ENCODE data around the gene TMEM156.

The TMEM156 gene

DNA sequence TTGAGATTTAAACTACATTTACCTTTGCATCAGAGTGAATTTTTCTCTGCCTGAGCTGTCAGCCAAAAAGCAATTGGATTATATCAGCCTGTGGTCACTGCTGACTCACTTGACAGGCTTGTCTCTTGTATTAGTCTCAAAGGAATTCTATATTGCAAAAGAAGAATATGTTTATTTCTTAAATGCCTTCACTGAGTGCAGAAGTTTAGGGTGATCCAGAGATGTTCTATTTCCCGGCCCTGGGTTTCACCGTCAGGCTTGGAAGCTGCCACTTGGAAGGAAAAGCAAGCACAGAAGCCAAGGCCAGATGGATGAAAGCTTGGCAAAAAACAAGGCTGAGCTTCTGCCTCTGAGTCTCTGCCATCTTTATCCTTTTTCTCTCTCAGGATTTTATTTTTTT lies 83.7 kb downstream of the TMEM156 start:
- Histone ChIP-seq H4K8ac (ENCODE audit: low read length) (no peak overlapping the region), H3K14ac (ENCODE audit: low read length in 2 of 2) (no peak overlapping the region), H3K27ac (ENCODE audit: low read length, poor library complexity, severe bottlenecking) (peak overlapping the region; percentile 70), H2BK5ac (ENCODE audit: low read depth, low read length, poor library complexity, severe bottlenecking) (peak overlapping the region; percentile 24), H4K91ac (ENCODE audit: low read length) (no peak overlapping the region), H2AFZ (ENCODE audit: low read depth, low read length) (no peak overlapping the region), H3K9ac (ENCODE audit: low read length) (peak overlapping the region; percentile 53), H2BK12ac (ENCODE audit: low read length in 2 of 2) (no peak overlapping the region), H3K36me3 (ENCODE audit: control insufficient read depth in 1 of 2, insufficient read depth in 2 of 2, low read depth in 1 of 2, low read length in 2 of 2) (peaks cover 11 to 29% of the 10 kb centered on the region in 2 experiments), H3K4me1 (ENCODE audit: control insufficient read depth, insufficient read depth, low read depth, low read length) (peaks cover 4% of the 10 kb centered on the region), H2BK120ac (ENCODE audit: low read depth, low read length) (no peak overlapping the region), H3K27me3 (ENCODE audit: control insufficient read depth in 1 of 2, insufficient read depth in 1 of 2, low read length in 2 of 2) (no peaks in the 10 kb centered on the region), H2AK5ac (ENCODE audit: low read length, severe bottlenecking) (no peak overlapping the region), H3K18ac (ENCODE audit: low read depth in 1 of 2, low read length in 2 of 2) (no peak overlapping the region), H3K4me3 (ENCODE audit: insufficient read depth in 1 of 2, low read depth in 1 of 2, low read length in 2 of 2) (no peak overlapping the region), H3K79me1 (replicated peaks; ENCODE audit: low read length, poor library complexity, severe bottlenecking) (no peaks in the 10 kb centered on the region), H2BK15ac (ENCODE audit: low read depth, poor library complexity, severe bottlenecking) (no peak overlapping the region), H3K9me3 (ENCODE audit: control insufficient read depth, low read length) (no peaks in the 10 kb centered on the region), H3K23ac (ENCODE audit: low read length in 2 of 2) (no peak overlapping the region), H3K4me2 (ENCODE audit: low read length, poor library complexity, severe bottlenecking) (no peak overlapping the region), H3K4ac (ENCODE audit: low read depth in 1 of 2, low read length in 2 of 2) (no peak overlapping the region)
- peak; percentile 90 for DNase-seq
- 0% methylated on average over 2 of the region's 2 CpGs for WGBS

DNA sequence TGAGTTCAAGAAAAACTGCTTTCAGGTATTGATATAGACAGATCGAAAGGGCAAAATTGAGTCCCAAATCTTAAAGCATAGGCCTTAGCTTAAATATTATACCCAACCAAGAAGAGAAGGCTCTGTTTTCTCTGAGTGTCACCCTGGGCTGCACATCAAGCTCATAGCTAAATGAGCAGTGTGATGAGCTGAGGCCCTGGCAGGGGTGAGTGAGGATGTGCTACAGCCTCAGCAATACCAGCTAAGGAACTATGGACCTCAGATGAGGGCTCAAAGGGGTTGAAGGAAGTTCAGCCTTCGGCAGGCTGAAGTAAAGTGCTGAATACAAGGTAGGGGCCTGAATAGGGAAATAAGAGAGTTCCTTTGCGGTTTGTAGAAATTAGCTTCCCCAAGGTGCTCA lies 85.3 kb downstream of the TMEM156 start:
- Histone ChIP-seq H3K4ac (ENCODE audit: low read depth in 1 of 2, low read length in 2 of 2) (no peak overlapping the region), H4K8ac (ENCODE audit: low read length) (no peak overlapping the region), H3K9me3 (ENCODE audit: control insufficient read depth, low read length) (no peaks in the 10 kb centered on the region), H3K9ac (ENCODE audit: low read length) (peak overlapping the region; percentile 14), H3K4me3 (ENCODE audit: insufficient read depth in 1 of 2, low read depth in 1 of 2, low read length in 2 of 2) (no peak overlapping the region), H2BK12ac (ENCODE audit: low read length in 2 of 2) (peak overlapping the region in 1 of 2 experiments; percentile 77), H3K79me1 (replicated peaks; ENCODE audit: low read length, poor library complexity, severe bottlenecking) (peaks cover 2% of the 10 kb centered on the region), H3K36me3 (ENCODE audit: control insufficient read depth in 1 of 2, insufficient read depth in 2 of 2, low read depth in 1 of 2, low read length in 2 of 2) (peaks cover 18 to 44% of the 10 kb centered on the region in 2 experiments), H3K27ac (ENCODE audit: low read length, poor library complexity, severe bottlenecking) (no peak overlapping the region), H2AK5ac (ENCODE audit: low read length, severe bottlenecking) (no peak overlapping the region), H4K91ac (ENCODE audit: low read length) (no peak overlapping the region), H3K4me1 (ENCODE audit: control insufficient read depth, insufficient read depth, low read depth, low read length) (peaks cover 6% of the 10 kb centered on the region), H3K23ac (ENCODE audit: low read length in 2 of 2) (no peak overlapping the region), H2AFZ (ENCODE audit: low read depth, low read length) (no peak overlapping the region), H3K18ac (ENCODE audit: low read depth in 1 of 2, low read length in 2 of 2) (no peak overlapping the region), H2BK15ac (ENCODE audit: low read depth, poor library complexity, severe bottlenecking) (no peak overlapping the region), H3K14ac (ENCODE audit: low read length in 2 of 2) (no peak overlapping the region), H3K27me3 (ENCODE audit: control insufficient read depth in 1 of 2, insufficient read depth in 1 of 2, low read length in 2 of 2) (no peaks in the 10 kb centered on the region), H2BK120ac (ENCODE audit: low read depth, low read length) (no peak overlapping the region), H3K4me2 (ENCODE audit: low read length, poor library complexity, severe bottlenecking) (no peak overlapping the region), H2BK5ac (ENCODE audit: low read depth, low read length, poor library complexity, severe bottlenecking) (no peak overlapping the region)
- WGBS, result 95% methylated on average over 3 of the region's 3 CpGs
- no peak for DNase-seq

DNA sequence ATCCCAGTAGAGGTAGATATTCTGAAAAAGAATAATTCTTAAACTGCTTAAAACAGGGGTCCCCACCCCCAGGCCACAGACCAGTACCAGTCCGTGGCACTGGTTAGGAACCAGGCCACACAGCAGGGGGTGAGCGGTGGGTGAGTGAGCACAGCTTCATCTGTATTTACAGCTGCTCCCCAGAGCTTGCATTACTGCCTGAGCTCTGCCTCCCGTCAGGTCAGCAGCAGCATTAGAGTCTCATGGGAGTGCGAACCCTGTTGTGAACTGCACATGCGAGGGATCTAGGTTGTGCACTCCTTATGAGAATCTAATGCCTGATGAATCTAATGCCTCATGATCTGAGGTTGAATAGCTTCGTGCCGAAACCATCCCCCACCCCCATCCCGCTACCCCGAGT lies 87.8 kb downstream of the TMEM156 start:
- H3K9ac ChIP-seq (ENCODE audit: low read length), result no peak overlapping the region
- H4K91ac ChIP-seq (ENCODE audit: low read length), result peak overlapping the region; percentile 3
- no peaks in the 10 kb centered on the region for H3K27me3 ChIP-seq (ENCODE audit: control insufficient read depth in 1 of 2, insufficient read depth in 1 of 2, low read length in 2 of 2)
- H3K27ac ChIP-seq (ENCODE audit: low read length, poor library complexity, severe bottlenecking), result peak overlapping the region; percentile 13
- DNase-seq, result no peak
- H3K18ac ChIP-seq (ENCODE audit: low read depth in 1 of 2, low read length in 2 of 2), result peak overlapping the region in 1 of 2 experiments; percentile 60
- H2BK12ac ChIP-seq (ENCODE audit: low read length in 2 of 2), result peak overlapping the region in 1 of 2 experiments; percentile 96
- H3K4me3 ChIP-seq (ENCODE audit: insufficient read depth in 1 of 2, low read depth in 1 of 2, low read length in 2 of 2), result no peak overlapping the region
- peaks cover 22 to 67% of the 10 kb centered on the region in 2 experiments for H3K36me3 ChIP-seq (ENCODE audit: control insufficient read depth in 1 of 2, insufficient read depth in 2 of 2, low read depth in 1 of 2, low read length in 2 of 2)
- H4K8ac ChIP-seq (ENCODE audit: low read length), result no peak overlapping the region
- H2AFZ ChIP-seq (ENCODE audit: low read depth, low read length), result no peak overlapping the region
- no peak overlapping the region for H3K4ac ChIP-seq (ENCODE audit: low read depth in 1 of 2, low read length in 2 of 2)
- H3K4me2 ChIP-seq (ENCODE audit: low read length, poor library complexity, severe bottlenecking), result no peak overlapping the region
- no peak overlapping the region for H2BK15ac ChIP-seq (ENCODE audit: low read depth, poor library complexity, severe bottlenecking)
- H2BK5ac ChIP-seq (ENCODE audit: low read depth, low read length, poor library complexity, severe bottlenecking), result no peak overlapping the region
- H2BK120ac ChIP-seq (ENCODE audit: low read depth, low read length), result no peak overlapping the region
- H2AK5ac ChIP-seq (ENCODE audit: low read length, severe bottlenecking), result no peak overlapping the region
- no peak overlapping the region for H3K14ac ChIP-seq (ENCODE audit: low read length in 2 of 2)
- H3K23ac ChIP-seq (ENCODE audit: low read length in 2 of 2), result peak overlapping the region in 1 of 2 experiments; percentile 50
- no peaks in the 10 kb centered on the region for H3K9me3 ChIP-seq (ENCODE audit: control insufficient read depth, low read length)
- H3K79me1 ChIP-seq (replicated peaks; ENCODE audit: low read length, poor library complexity, severe bottlenecking), result peaks cover 8% of the 10 kb centered on the region
- WGBS, result 91% methylated on average over 7 of the region's 9 CpGs
- peaks cover 6% of the 10 kb centered on the region for H3K4me1 ChIP-seq (ENCODE audit: control insufficient read depth, insufficient read depth, low read depth, low read length)

DNA sequence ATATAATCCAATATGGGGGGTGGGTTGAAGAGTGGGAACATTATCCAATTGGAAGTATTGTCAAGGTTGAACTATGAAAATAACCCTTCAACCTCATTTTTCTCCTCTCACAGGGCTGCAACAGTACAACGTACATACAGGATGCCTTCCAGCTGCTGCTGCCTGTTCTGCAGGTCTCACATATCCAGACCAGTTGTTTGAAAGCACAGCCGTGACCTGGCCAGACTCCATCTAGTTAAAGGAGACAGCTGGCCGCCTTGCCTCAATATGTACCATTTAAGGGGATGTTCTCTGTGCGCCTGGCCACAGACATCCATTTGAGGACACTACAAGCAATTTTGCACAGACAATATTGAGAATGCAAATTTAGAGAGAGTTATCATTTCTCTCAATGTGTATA lies 88.9 kb downstream of the TMEM156 start:
- H3K79me1 ChIP-seq (replicated peaks; ENCODE audit: low read length, poor library complexity, severe bottlenecking), result peaks cover 8% of the 10 kb centered on the region

More for the DNA sequence above, 88.9 kb downstream of the TMEM156 start:
- no peak overlapping the region for H4K91ac ChIP-seq (ENCODE audit: low read length)
- no peak overlapping the region for H2AK5ac ChIP-seq (ENCODE audit: low read length, severe bottlenecking)
- H3K36me3 ChIP-seq (ENCODE audit: control insufficient read depth in 1 of 2, insufficient read depth in 2 of 2, low read depth in 1 of 2, low read length in 2 of 2), result peaks cover 23 to 78% of the 10 kb centered on the region in 2 experiments
- peak overlapping the region; percentile 33 for H2BK5ac ChIP-seq (ENCODE audit: low read depth, low read length, poor library complexity, severe bottlenecking)
- no peak overlapping the region for H3K14ac ChIP-seq (ENCODE audit: low read length in 2 of 2)
- H3K23ac ChIP-seq (ENCODE audit: low read length in 2 of 2), result no peak overlapping the region
- H2BK12ac ChIP-seq (ENCODE audit: low read length in 2 of 2), result peak overlapping the region in 1 of 2 experiments; percentile 64
- no peak overlapping the region for H2AFZ ChIP-seq (ENCODE audit: low read depth, low read length)
- peak overlapping the region in 1 of 2 experiments; percentile 44 for H3K18ac ChIP-seq (ENCODE audit: low read depth in 1 of 2, low read length in 2 of 2)
- H3K27me3 ChIP-seq (ENCODE audit: control insufficient read depth in 1 of 2, insufficient read depth in 1 of 2, low read length in 2 of 2), result no peaks in the 10 kb centered on the region
- H3K9me3 ChIP-seq (ENCODE audit: control insufficient read depth, low read length), result no peaks in the 10 kb centered on the region
- H2BK120ac ChIP-seq (ENCODE audit: low read depth, low read length), result no peak overlapping the region
- H3K4ac ChIP-seq (ENCODE audit: low read depth in 1 of 2, low read length in 2 of 2), result no peak overlapping the region
- DNase-seq, result peak; percentile 86
- H3K4me1 ChIP-seq (ENCODE audit: control insufficient read depth, insufficient read depth, low read depth, low read length), result peaks cover 6% of the 10 kb centered on the region
- WGBS, result 63% methylated on average over 3 of the region's 4 CpGs
- H2BK15ac ChIP-seq (ENCODE audit: low read depth, poor library complexity, severe bottlenecking), result no peak overlapping the region
- no peak overlapping the region for H3K4me2 ChIP-seq (ENCODE audit: low read length, poor library complexity, severe bottlenecking)
- H4K8ac ChIP-seq (ENCODE audit: low read length), result no peak overlapping the region
- H3K27ac ChIP-seq (ENCODE audit: low read length, poor library complexity, severe bottlenecking), result no peak overlapping the region
- no peak overlapping the region for H3K9ac ChIP-seq (ENCODE audit: low read length)
- no peak overlapping the region for H3K4me3 ChIP-seq (ENCODE audit: insufficient read depth in 1 of 2, low read depth in 1 of 2, low read length in 2 of 2)
